OCI-LY3 (cell line): ENCODE measurements around the gene ZC3H15.

Experiments
- CTCF ChIP-seq: fragments of 200-600, 300-600 bp; sonication (generic); IDR thresholded peaks from 2 replicates; pipeline ENCODE4 v1.5.1; 2014; ENCODE audit warnings: antibody characterized with exemption, low read length, low read depth
- EZH2phosphoT487 ChIP-seq: fragments of 200-600 bp; shearing (Covaris generic); IDR thresholded peaks from 2 replicates; pipeline ENCODE4 v1.6.1; 2018; ENCODE audit warnings: antibody characterized with exemption, mixed run types, low read depth

GRCh38 chr2:186477790-186478189 lies 8.3 kb upstream of the ZC3H15 start:
- no peak for TF ChIP-seq CTCF
- no peak for TF ChIP-seq EZH2phosphoT487
